ENCODE results near the gene SLC25A52. TPM values are rescaled to one million over a fixed set of nuclear protein-coding genes. Genes with fewer than 3 reads are reported as not detected.

Gene SLC25A52
- total RNA-seq, 4 donors from 2014 or later, result 0.83 TPM; not detected in 3

- Histone ChIP-seq H3K4me3 (no peak overlapping the region), H3K4me1 (no peaks in the 10 kb centered on the region), H3K27me3 (no peaks in the 10 kb centered on the region), H3K36me3 (no peaks in the 10 kb centered on the region), H3K27ac (replicated peaks in 1 of 4) (no peak overlapping the region), H3K9me3 (no peaks in the 10 kb centered on the region)
- DNase-seq (ENCODE audit: extremely low spot score), result no peak
- intact Hi-C loops (cut with DNase I), result no loop called here
- TF ChIP-seq CTCF (IDR thresholded peaks at IDR 0.05), result no peak
- TF ChIP-seq POLR2A (IDR thresholded peaks at IDR 0.05; ENCODE audit: low read depth), result no peak
- TF ChIP-seq EP300 (IDR thresholded peaks at IDR 0.05), result no peak
- TF ChIP-seq POLR2AphosphoS5 (IDR thresholded peaks at IDR 0.05), result no peak
Observed at GRCh38 chr18:31793531-31793930, 32.9 kb upstream of the SLC25A52 start.

GRCh38 chr18:31792580-31792911 is 31.9 kb upstream of the SLC25A52 start:
- 97% methylated on average over 2 of the region's 2 CpGs for WGBS
- Histone ChIP-seq H3K4me3 (no peak overlapping the region), H3K9me3 (no peaks in the 10 kb centered on the region), H3K36me3 (no peaks in the 10 kb centered on the region), H3K27me3 (no peaks in the 10 kb centered on the region), H3K27ac (replicated peaks in 1 of 4) (no peak overlapping the region), H3K4me1 (no peaks in the 10 kb centered on the region)
- TF ChIP-seq EP300 (IDR thresholded peaks at IDR 0.05), result no peak
- TF ChIP-seq POLR2A (IDR thresholded peaks at IDR 0.05; ENCODE audit: low read depth), result no peak
- no peak for TF ChIP-seq POLR2AphosphoS5 (IDR thresholded peaks at IDR 0.05)
- no peak for TF ChIP-seq CTCF (IDR thresholded peaks at IDR 0.05)
- intact Hi-C loops (cut with DNase I), result no loop called here
- DNase-seq (ENCODE audit: extremely low spot score), result no peak

GRCh38 chr18:31791817-31792579 is 31.3 kb upstream of the SLC25A52 start:
- intact Hi-C loops (cut with DNase I), result no loop called here
- Histone ChIP-seq H3K36me3 (no peaks in the 10 kb centered on the region), H3K4me3 (no peak overlapping the region), H3K4me1 (no peaks in the 10 kb centered on the region), H3K9me3 (no peaks in the 10 kb centered on the region), H3K27me3 (no peaks in the 10 kb centered on the region), H3K27ac (replicated peaks in 1 of 4) (no peak overlapping the region)
- TF ChIP-seq EP300 (IDR thresholded peaks at IDR 0.05) (no peak), POLR2A (IDR thresholded peaks at IDR 0.05; ENCODE audit: low read depth) (no peak), CTCF (IDR thresholded peaks at IDR 0.05) (no peak), POLR2AphosphoS5 (IDR thresholded peaks at IDR 0.05) (no peak)
- no peak for DNase-seq (ENCODE audit: extremely low spot score)
- 82% methylated on average over 5 of the region's 6 CpGs for WGBS

- Histone ChIP-seq H3K36me3 (no peaks in the 10 kb centered on the region), H3K9me3 (no peaks in the 10 kb centered on the region), H3K4me3 (no peak overlapping the region), H3K27me3 (no peaks in the 10 kb centered on the region), H3K4me1 (no peaks in the 10 kb centered on the region), H3K27ac (replicated peaks in 1 of 4) (no peak overlapping the region)
- intact Hi-C loops (cut with DNase I), result no loop called here
- 71% methylated on average over 10 of the region's 10 CpGs for WGBS
- TF ChIP-seq EP300 (IDR thresholded peaks at IDR 0.05), result no peak
- DNase-seq (ENCODE audit: extremely low spot score), result no peak
Observed at GRCh38 chr18:31789409-31789808, 28.7 kb upstream of the SLC25A52 start.

GRCh38 chr18:31783059-31783458 is 22.4 kb upstream of the SLC25A52 start:
- DNase-seq (ENCODE audit: extremely low spot score), result no peak
- intact Hi-C loops (cut with DNase I), result no loop called here
- H3K4me1 ChIP-seq, result no peaks in the 10 kb centered on the region
- H3K9me3 ChIP-seq, result peaks cover 0 to 21% (median 12%) of the 10 kb centered on the region in 4 donors
- no peaks in the 10 kb centered on the region for H3K27me3 ChIP-seq
- TF ChIP-seq POLR2AphosphoS5 (IDR thresholded peaks at IDR 0.05), result no peak
- no peak for TF ChIP-seq CTCF (IDR thresholded peaks at IDR 0.05)
- TF ChIP-seq EP300 (IDR thresholded peaks at IDR 0.05), result no peak
- TF ChIP-seq POLR2A (IDR thresholded peaks at IDR 0.05; ENCODE audit: low read depth), result no peak
- H3K27ac ChIP-seq (replicated peaks in 1 of 4), result no peak overlapping the region
- H3K36me3 ChIP-seq, result no peaks in the 10 kb centered on the region
- no peak overlapping the region for H3K4me3 ChIP-seq
- WGBS, result 86% methylated on average over 3 of the region's 3 CpGs

Data from esophagus muscularis mucosa (tissue), 4 donors.